Peyer's patch (tissue), 4 donors: ENCODE data around the gene SLC26A9. TPM values are rescaled to one million over a fixed set of nuclear protein-coding genes. Genes with fewer than 3 reads are reported as not detected.
"Not testable (repeated sequence)": the region's sequence is repeated elsewhere in the genome, so short reads cannot be mapped to it uniquely, and the experiment has no call there.

ENCODE experiments used
- DNase-seq, 3 donors: peaks; one replicate each; pipeline ENCODE4 v3.0.0-alpha.2; 2017 to 2019
- H3K27ac ChIP-seq, 4 donors: fragments of 200-600 bp; sonication (generic); one replicate each; pipeline ENCODE4 v1.5.1; 2016 to 2019
- H3K27me3 ChIP-seq, 2 donors: fragments of 200-600 bp; sonication (generic); one replicate each; pipeline ENCODE4 v1.5.1; 2019
- H3K36me3 ChIP-seq, 3 donors: fragments of 200-600 bp; sonication (generic); one replicate each; pipeline ENCODE4 v1.5.1; 2016 to 2019
- H3K4me1 ChIP-seq, 4 donors: fragments of 200-600 bp; sonication (generic); one replicate each; pipeline ENCODE4 v1.5.1; 2016 to 2019
- H3K4me3 ChIP-seq, 4 donors: fragments of 200-600 bp; sonication (generic); 1 replicate in 3 of 4; 2 replicates in 1 of 4; pipeline ENCODE4 v1.5.1; 2016 to 2019; ENCODE audit warnings: mild to moderate bottlenecking in 1 of 4
- H3K9me3 ChIP-seq, 4 donors: fragments of 200-600 bp; sonication (generic); one replicate each; pipeline ENCODE4 v1.5.1; 2016 to 2019; ENCODE audit warnings: mild to moderate bottlenecking in 1 of 4
- CTCF ChIP-seq, 6 experiments: fragments of 450-650 bp in 4 of 6; fragments of 200-600 bp in 2 of 6; sonication (generic) in 1 of 6; IDR thresholded peaks; one replicate each; pipeline ENCODE4 v1.5.1; 2017 to 2019; ENCODE audit warnings: antibody characterized with exemption in 6 of 6, mild to moderate bottlenecking in 3 of 6, moderate library complexity in 1 of 6
- POLR2A ChIP-seq, 2 donors: fragments of 450-650 bp; IDR thresholded peaks; one replicate each; pipeline ENCODE4 v1.5.1; 2017; ENCODE audit warnings: antibody characterized with exemption in 2 of 2, mild to moderate bottlenecking in 2 of 2, moderate library complexity in 2 of 2
- total RNA-seq, 4 donors: library from RNA; depleted of rRNA; stranded (reverse); fragments of >200 nt; gene quantifications; one replicate each; pipeline ENCODE4 v1.1.0, GENCODE V29; 2016

Gene SLC26A9
- total RNA-seq, 4 donors from 2014 or later, result not detected

- Histone ChIP-seq H3K27ac (no peak overlapping the region), H3K27me3 (no peaks in the 10 kb centered on the region), H3K4me3 (no peak overlapping the region), H3K36me3 (no peaks in the 10 kb centered on the region), H3K9me3 (no peaks in the 10 kb centered on the region), H3K4me1 (no peaks in the 10 kb centered on the region)
- no peak for DNase-seq
- TF ChIP-seq POLR2A (IDR thresholded peaks at IDR 0.05) (no peak), CTCF (IDR thresholded peaks at IDR 0.05) (no peak)
These were observed 62.3 kb downstream of the SLC26A9 start for GRCh38 chr1:205880923-205881322.

DNA sequence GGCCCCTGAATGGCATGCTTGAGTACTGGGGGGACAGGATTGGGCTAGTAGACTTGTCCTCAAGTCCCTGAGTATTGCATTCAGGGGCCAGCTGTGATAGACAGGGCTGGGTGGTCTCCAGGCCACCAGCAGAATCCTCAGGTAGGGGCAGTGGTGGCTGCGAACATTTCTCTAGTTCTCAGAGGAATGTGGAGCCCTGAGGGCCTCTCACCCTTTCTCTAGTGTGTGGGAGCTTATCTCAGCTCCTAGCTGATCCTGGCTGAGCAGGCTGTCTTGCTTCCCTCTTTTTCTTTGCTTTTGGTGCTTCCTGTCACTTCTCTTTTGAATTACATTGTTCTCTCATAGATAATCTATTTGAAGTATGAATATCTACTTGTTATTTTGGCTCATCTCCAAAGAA, 63.3 kb downstream of the SLC26A9 start:
- Histone ChIP-seq H3K36me3 (no peaks in the 10 kb centered on the region), H3K9me3 (no peaks in the 10 kb centered on the region), H3K27ac (no peak overlapping the region), H3K4me3 (no peak overlapping the region), H3K27me3 (no peaks in the 10 kb centered on the region), H3K4me1 (no peaks in the 10 kb centered on the region)
- no peak for DNase-seq
- TF ChIP-seq POLR2A (IDR thresholded peaks at IDR 0.05), result no peak
- TF ChIP-seq CTCF (IDR thresholded peaks at IDR 0.05), result no peak

DNA sequence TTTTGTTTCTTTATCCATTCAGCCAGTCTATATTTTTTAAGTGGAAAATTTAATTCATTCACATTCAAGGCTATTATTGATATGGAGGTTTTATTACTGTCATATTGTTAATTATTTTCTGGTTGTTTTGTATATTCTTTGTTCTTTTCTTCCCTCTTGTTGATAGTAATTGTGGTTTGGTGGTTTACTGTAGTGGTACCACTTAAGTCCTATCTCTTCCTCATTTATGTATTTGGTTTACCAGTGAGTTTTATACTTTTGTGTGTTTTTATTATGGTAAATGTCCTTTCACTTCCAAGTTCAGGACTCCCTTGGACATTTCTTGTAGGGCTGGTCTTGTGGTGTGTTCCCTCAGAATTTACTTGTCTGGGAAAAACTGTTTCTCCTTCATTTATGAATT, 65.2 kb downstream of the SLC26A9 start:
- Histone ChIP-seq H3K36me3 (no peaks in the 10 kb centered on the region), H3K4me3 (no peak overlapping the region), H3K27ac (no peak overlapping the region), H3K27me3 (no peaks in the 10 kb centered on the region), H3K4me1 (no peaks in the 10 kb centered on the region), H3K9me3 (no peaks in the 10 kb centered on the region)
- TF ChIP-seq CTCF (IDR thresholded peaks at IDR 0.05) (no peak), POLR2A (IDR thresholded peaks at IDR 0.05) (no peak)
- no peak for DNase-seq

- H3K4me1 ChIP-seq, H3K36me3 ChIP-seq, H3K27ac ChIP-seq, H3K9me3 ChIP-seq, H3K27me3 ChIP-seq, DNase-seq, H3K4me3 ChIP-seq: not testable (repeated sequence)
These were observed 70.1 kb downstream of the SLC26A9 start for GRCh38 chr1:205873148-205873547.

- DNase-seq, result no peak
- TF ChIP-seq CTCF (IDR thresholded peaks at IDR 0.05) (no peak), POLR2A (IDR thresholded peaks at IDR 0.05) (no peak)
- no peak overlapping the region for H3K27ac ChIP-seq
- no peaks in the 10 kb centered on the region for H3K27me3 ChIP-seq
- no peaks in the 10 kb centered on the region for H3K36me3 ChIP-seq
- no peaks in the 10 kb centered on the region for H3K9me3 ChIP-seq
- no peak overlapping the region for H3K4me3 ChIP-seq
- H3K4me1 ChIP-seq, result no peaks in the 10 kb centered on the region
These were observed 73.0 kb downstream of the SLC26A9 start for GRCh38 chr1:205870236-205870635.

Other genes with a start within 250 kb of the SLC26A9 start
- 10 to 100 TPM; 21.1 to 64.5 (median 41.5) TPM for gene NUCKS1, start 193.3 kb downstream of the SLC26A9 start, total RNA-seq
- 10 to 100 TPM in 3 of 4 donors, 1 to 10 TPM in 1; 8.3 to 96.6 (median 22.0) TPM for gene RAB29, start 168.0 kb downstream of the SLC26A9 start, total RNA-seq
- 10 to 100 TPM in 1 of 4 donors, 1 to 10 TPM in 3; 4.0 to 21.5 (median 6.8) TPM for gene SLC41A1, start 130.3 kb downstream of the SLC26A9 start, total RNA-seq
- gene PM20D1, start 93.3 kb downstream of the SLC26A9 start, total RNA-seq, result not detected
- gene RAB7B, start 59.9 kb upstream of the SLC26A9 start, total RNA-seq, result under 1 TPM in 3 of 4 donors, not detected in 1; 0.35 to 0.47 (median 0.40) TPM
- gene CTSE, start 80.4 kb upstream of the SLC26A9 start, total RNA-seq, result 1 to 10 TPM in 3 of 4 donors, not detected in 1; 3.6 to 8.1 (median 3.6) TPM
- 10 to 100 TPM in 1 of 4 donors, 1 to 10 TPM in 3; 1.1 to 28.1 (median 3.5) TPM for gene RHEX, start 109.7 kb upstream of the SLC26A9 start, total RNA-seq
- under 1 TPM in 1 of 4 donors, not detected in 3; 0.47 TPM for gene AVPR1B, start 173.9 kb upstream of the SLC26A9 start, total RNA-seq